HEK293 (cell line): ENCODE data around the gene ICAM2.

ENCODE experiments used
- CTCF ChIA-PET: fragments of 350-600 bp; formaldehyde crosslinking; extraction: SDS; loops from one replicate; lab custom pipeline; 2021; ENCODE audit warnings: antibody characterized with exemption; lab: Yijun Ruan, JAX
- POLR2A ChIA-PET: fragments of 300-600 bp; formaldehyde crosslinking; extraction: SDS; loops from one replicate; lab custom pipeline; 2020; ENCODE audit warnings: antibody characterized with exemption, inconsistent platforms; lab: Yijun Ruan, JAX
- H3K27ac ChIP-seq: fragments of 200-500 bp; sonication (Bioruptor generic); 2 replicates; pipeline ENCODE4 v1.5.1; 2014; ENCODE audit warnings: low read depth, low read length, control low read depth, inconsistent platforms; ENCODE audit errors: extremely low read depth
- H3K36me3 ChIP-seq, 2 experiments: fragments of 200-500 bp in 1 of 2; sonication (Bioruptor generic) in 1 of 2; 1 replicate in 1 of 2; 2 replicates in 1 of 2; pipeline ENCODE4 v1.5.1; 2014 to 2017; ENCODE audit warnings: inconsistent platforms in 2 of 2, low read length in 2 of 2; ENCODE audit not compliant: control insufficient read depth in 2 of 2, insufficient read depth in 1 of 2
- H3K4me1 ChIP-seq: fragments of 200-500 bp; sonication (Bioruptor generic); 2 replicates; pipeline ENCODE4 v1.5.1; 2014; ENCODE audit warnings: mild to moderate bottlenecking, low read length, inconsistent platforms; ENCODE audit not compliant: control insufficient read depth, insufficient read depth
- H3K4me3 ChIP-seq: 2 replicates; pipeline ENCODE4 v1.5.1; 2011; ENCODE audit warnings: low read depth, mild to moderate bottlenecking, control low read depth, low read length, moderate library complexity
- H3K9me3 ChIP-seq: fragments of 200-500 bp; sonication (Bioruptor generic); 2 replicates; pipeline ENCODE4 v1.5.1; 2014; ENCODE audit warnings: low read depth, low read length, inconsistent platforms; ENCODE audit not compliant: control insufficient read depth, insufficient read depth
- GLIS2 ChIP-seq: fragments of 450-650 bp; formaldehyde crosslinking; IDR thresholded peaks from 2 replicates; pipeline ENCODE4 v1.5.1; 2016; ENCODE audit warnings: missing biosample characterization, missing genetic modification characterization
- HOXC10 ChIP-seq: sonication (generic); formaldehyde crosslinking; IDR thresholded peaks from 2 replicates; pipeline ENCODE4 v1.8.1; 2023; ENCODE audit warnings: mild to moderate bottlenecking, missing genetic modification reagents
- PRDM6 ChIP-seq: fragments of 450-650 bp; formaldehyde crosslinking; IDR thresholded peaks from 2 replicates; pipeline ENCODE4 v1.5.1; 2017; ENCODE audit warnings: missing biosample characterization, missing genetic modification characterization
- SCRT2 ChIP-seq: fragments of 450-650 bp; formaldehyde crosslinking; IDR thresholded peaks from 2 replicates; pipeline ENCODE4 v1.5.1; 2016; ENCODE audit warnings: missing biosample characterization, missing genetic modification characterization
- ZBTB10 ChIP-seq: fragments of 450-650 bp; formaldehyde crosslinking; IDR thresholded peaks from 2 replicates; pipeline ENCODE4 v1.5.1; 2016; ENCODE audit warnings: missing biosample characterization, missing genetic modification characterization
- ZBTB11 ChIP-seq: fragments of 450-650 bp; formaldehyde crosslinking; conservative IDR thresholded peaks from 2 replicates; pipeline ENCODE4 v1.5.1; 2016; ENCODE audit warnings: low read depth, missing biosample characterization, missing genetic modification characterization
- ZBTB44 ChIP-seq: fragments of 450-650 bp; IDR thresholded peaks from 2 replicates; pipeline ENCODE4 v1.5.1; 2018; ENCODE audit warnings: missing biosample characterization, mild to moderate bottlenecking, missing genetic modification characterization
- ZFP3 ChIP-seq: fragments of 450-650 bp; formaldehyde crosslinking; IDR thresholded peaks from 2 replicates; pipeline ENCODE4 v1.5.1; 2016; ENCODE audit warnings: low read depth, missing biosample characterization, missing genetic modification characterization
- ZNF10 ChIP-seq: fragments of 450-650 bp; formaldehyde crosslinking; IDR thresholded peaks from 2 replicates; pipeline ENCODE4 v1.5.1; 2017; ENCODE audit warnings: missing biosample characterization, missing genetic modification characterization
- ZNF112 ChIP-seq: fragments of 450-650 bp; formaldehyde crosslinking; IDR thresholded peaks from 2 replicates; pipeline ENCODE4 v1.5.0; 2017; ENCODE audit warnings: missing biosample characterization, missing genetic modification characterization
- ZNF121 ChIP-seq: fragments of 450-650 bp; formaldehyde crosslinking; IDR thresholded peaks from 2 replicates; pipeline ENCODE4 v1.5.1; 2016; ENCODE audit warnings: missing biosample characterization, missing genetic modification characterization
- ZNF140 ChIP-seq: fragments of 450-650 bp; formaldehyde crosslinking; IDR thresholded peaks from 2 replicates; pipeline ENCODE4 v1.5.1; 2016; ENCODE audit warnings: missing biosample characterization, missing genetic modification characterization
- ZNF175 ChIP-seq: fragments of 450-650 bp; formaldehyde crosslinking; IDR thresholded peaks from 2 replicates; pipeline ENCODE4 v1.5.1; 2016; ENCODE audit warnings: missing biosample characterization, missing genetic modification characterization
- ZNF19 ChIP-seq: fragments of 450-650 bp; formaldehyde crosslinking; IDR thresholded peaks from 2 replicates; pipeline ENCODE4; 2016; ENCODE audit warnings: missing biosample characterization, missing genetic modification characterization, low read depth
- ZNF211 ChIP-seq: fragments of 450-650 bp; formaldehyde crosslinking; IDR thresholded peaks from 2 replicates; pipeline ENCODE4 v1.5.1; 2016; ENCODE audit warnings: low read depth, missing biosample characterization, missing genetic modification characterization
- ZNF366 ChIP-seq: fragments of 450-650 bp; formaldehyde crosslinking; conservative IDR thresholded peaks from 2 replicates; pipeline ENCODE4 v1.5.1; 2016; ENCODE audit warnings: missing biosample characterization, missing genetic modification characterization
- ZNF394 ChIP-seq: fragments of 450-650 bp; formaldehyde crosslinking; IDR thresholded peaks from 2 replicates; pipeline ENCODE4 v1.5.1; 2016; ENCODE audit warnings: missing biosample characterization, missing genetic modification characterization, mild to moderate bottlenecking, moderate library complexity, borderline replicate concordance
- ZNF433 ChIP-seq: fragments of 450-650 bp; formaldehyde crosslinking; IDR thresholded peaks from 2 replicates; pipeline ENCODE4 v1.5.1; 2016; ENCODE audit warnings: missing biosample characterization, missing genetic modification characterization, low read depth
- ZNF529 ChIP-seq: fragments of 450-650 bp; formaldehyde crosslinking; IDR thresholded peaks from 2 replicates; pipeline ENCODE4 v1.5.1; 2017; ENCODE audit warnings: missing genetic modification characterization, missing biosample characterization; ENCODE audit not compliant: insufficient replicate concordance
- ZNF623 ChIP-seq: fragments of 450-650 bp; formaldehyde crosslinking; IDR thresholded peaks from 2 replicates; pipeline ENCODE4 v1.5.1; 2016; ENCODE audit warnings: missing biosample characterization, missing genetic modification characterization
- ZNF654 ChIP-seq: fragments of 450-650 bp; formaldehyde crosslinking; IDR thresholded peaks from 2 replicates; pipeline ENCODE4 v1.5.1; 2016; ENCODE audit warnings: low read depth, missing biosample characterization, missing genetic modification characterization
- ZNF785 ChIP-seq: fragments of 450-650 bp; formaldehyde crosslinking; IDR thresholded peaks from 2 replicates; pipeline ENCODE4 v1.5.1; 2016; ENCODE audit warnings: missing biosample characterization, missing genetic modification characterization
- ZNF837 ChIP-seq: fragments of 450-650 bp; formaldehyde crosslinking; IDR thresholded peaks from 2 replicates; pipeline ENCODE4 v1.5.1; 2016; ENCODE audit warnings: missing biosample characterization, missing genetic modification characterization
- ZSCAN5A ChIP-seq: fragments of 450-650 bp; formaldehyde crosslinking; IDR thresholded peaks from 2 replicates; pipeline ENCODE4 v1.5.1; 2016; ENCODE audit warnings: missing biosample characterization, missing genetic modification characterization

Gene ICAM2

GRCh38 chr17:63961355-63962212, 58.8 kb downstream of the ICAM2 start (continued):
- TF ChIP-seq ZNF112 (tag by site-specific recombination), result no peak
- no peak for TF ChIP-seq ZNF121 (tag by site-specific recombination)
- TF ChIP-seq ZNF623 (tag by site-specific recombination), result no peak
- TF ChIP-seq ZBTB10 (tag by site-specific recombination), result no peak
- TF ChIP-seq ZNF837 (tag by site-specific recombination), result no peak
- TF ChIP-seq ZNF19 (tag by site-specific recombination), result no peak
- TF ChIP-seq, all 188 proteins: peak for 6

- Histone ChIP-seq H3K27ac (no peak overlapping the region), H3K4me1 (no peaks in the 10 kb centered on the region), H3K4me3 (no peak overlapping the region), H3K9me3 (no peaks in the 10 kb centered on the region), H3K36me3 (no peaks in the 10 kb centered on the region)
- CTCF ChIA-PET, result interaction anchor here (1.2 to 1.5 kb wide), 2 partner anchors 13 to 14 kb away, joined by 3 to 8 read pairs; no protein-coding TSS in a partner anchor
- POLR2A ChIA-PET, result no interaction called here
- TF ChIP-seq ZNF394 (tag by site-specific recombination) (no peak), ZNF211 (no peak), ZNF529 (tag by site-specific recombination) (no peak), ZNF785 (tag by site-specific recombination) (no peak), ZBTB11 (tag by site-specific recombination) (no peak), ZNF175 (tag by site-specific recombination) (no peak), HOXC10 (CRISPR knock-in tag) (no peak), ZSCAN5A (tag by site-specific recombination) (no peak), ZNF140 (tag by site-specific recombination) (no peak), ZNF654 (tag by site-specific recombination) (no peak), ZFP3 (no peak), ZNF433 (tag by site-specific recombination) (no peak), PRDM6 (tag by site-specific recombination) (no peak), ZNF366 (no peak), GLIS2 (no peak), ZBTB44 (no peak), ZNF10 (no peak), SCRT2 (tag by site-specific recombination) (no peak)
These were observed 60.0 kb downstream of the ICAM2 start for GRCh38 chr17:63960430-63960829.
